WERI-Rb-1 (cell line): Measurements from ENCODE around the gene KLK11.

Experiments used
- DNase-seq: peaks from one replicate; pipeline ENCODE4 v3.0.0-alpha.2; 2020
- H3K27ac ChIP-seq: fragments of 250-450 bp; sonication (Bioruptor Pico); 2 replicates; pipeline ENCODE4 v1.5.1; 2020; ENCODE audit warnings: mild to moderate bottlenecking, moderate library complexity
- H3K27me3 ChIP-seq: fragments of 250-450 bp; sonication (Bioruptor Pico); 2 replicates; pipeline ENCODE4 v1.5.1; 2021; ENCODE audit warnings: mild to moderate bottlenecking, low read depth, moderate library complexity; ENCODE audit not compliant: insufficient read depth, severe bottlenecking
- H3K36me3 ChIP-seq: fragments of 250-450 bp; sonication (Bioruptor Pico); 2 replicates; pipeline ENCODE4 v1.5.1; 2020; ENCODE audit warnings: mild to moderate bottlenecking, moderate library complexity
- H3K4me3 ChIP-seq: 2 replicates; pipeline ENCODE4 v1.5.1; 2011; ENCODE audit warnings: low read depth, mild to moderate bottlenecking, control low read depth, low read length
- H3K9me3 ChIP-seq: fragments of 250-450 bp; sonication (Bioruptor Pico); 2 replicates; pipeline ENCODE4 v1.5.1; 2021; ENCODE audit warnings: mild to moderate bottlenecking, moderate library complexity; ENCODE audit not compliant: severe bottlenecking
- CTCF ChIP-seq: IDR thresholded peaks from 2 replicates; pipeline ENCODE4 v1.5.1; 2011; ENCODE audit warnings: low read depth, mild to moderate bottlenecking, control low read depth, inconsistent platforms, low read length

Gene KLK11

GRCh38 chr19:51016798-51017683 lies 9.4 kb downstream of the KLK11 start:
- no peak overlapping the region for H3K4me3 ChIP-seq
- H3K36me3 ChIP-seq = no peaks in the 10 kb centered on the region
- peaks cover 96% of the 10 kb centered on the region for H3K27me3 ChIP-seq
- peak; percentile 61 for DNase-seq
- TF ChIP-seq CTCF = peak; percentile 82
- no peaks in the 10 kb centered on the region for H3K9me3 ChIP-seq
- H3K27ac ChIP-seq = no peak overlapping the region

GRCh38 chr19:51015691-51016267 lies 10.6 kb downstream of the KLK11 start:
- TF ChIP-seq CTCF = no peak
- no peak for DNase-seq

DNA sequence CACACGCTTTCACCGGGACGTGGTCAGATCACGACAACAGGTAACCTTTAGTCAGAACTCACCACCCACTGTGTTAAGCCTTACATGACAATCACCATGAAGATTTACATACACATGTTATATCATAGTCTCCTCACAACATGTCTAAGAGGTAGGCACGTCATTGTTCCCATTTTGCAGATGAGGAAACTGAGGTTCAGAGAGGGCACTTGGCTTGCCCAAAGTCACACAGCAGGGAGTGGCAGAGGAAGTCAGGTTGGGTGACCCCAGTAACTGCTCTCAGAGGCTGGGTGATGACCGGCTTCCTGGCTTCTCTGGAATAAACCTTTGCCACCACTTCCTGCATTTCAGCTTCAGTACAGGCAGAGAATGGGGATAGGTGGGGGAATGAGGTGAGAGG lies 12.2 kb downstream of the KLK11 start:
- Histone ChIP-seq H3K27me3 (peaks cover 97% of the 10 kb centered on the region), H3K27ac (no peak overlapping the region), H3K4me3 (no peak overlapping the region), H3K9me3 (no peaks in the 10 kb centered on the region), H3K36me3 (no peaks in the 10 kb centered on the region)
- no peak for TF ChIP-seq CTCF
- no peak for DNase-seq

More at GRCh38 chr19:51015691-51016267, 10.6 kb downstream of the KLK11 start:
- Histone ChIP-seq H3K36me3 (no peaks in the 10 kb centered on the region), H3K27ac (no peak overlapping the region), H3K4me3 (no peak overlapping the region), H3K27me3 (peaks cover 95% of the 10 kb centered on the region), H3K9me3 (no peaks in the 10 kb centered on the region)

DNA sequence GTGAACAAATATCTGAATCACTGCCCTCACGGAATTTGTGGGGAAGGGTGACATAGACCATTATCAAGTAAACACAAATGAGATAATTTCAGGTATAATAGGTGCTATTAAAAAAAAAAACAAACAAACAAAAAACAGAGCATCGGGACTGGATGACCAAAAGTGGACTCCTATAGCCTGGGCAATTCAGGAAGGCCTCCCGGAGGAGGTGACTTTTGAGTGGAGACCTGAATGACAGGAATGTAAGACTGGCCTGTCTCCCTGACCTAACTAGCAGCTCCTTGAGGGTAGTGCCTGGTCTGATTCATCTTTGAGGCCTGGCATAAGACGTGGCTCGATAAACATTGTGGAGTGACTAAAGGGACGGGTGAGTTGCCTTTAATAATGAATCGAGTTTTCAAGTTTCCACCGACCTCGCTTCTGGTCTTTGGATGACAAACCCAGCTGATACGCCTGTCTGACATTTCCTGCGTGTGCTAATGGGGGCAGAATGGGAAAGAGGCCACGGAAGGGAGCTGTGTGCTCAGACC lies 13.7 kb downstream of the KLK11 start:
- no peak for DNase-seq
- Histone ChIP-seq H3K27me3 (peaks cover 94% of the 10 kb centered on the region), H3K36me3 (no peaks in the 10 kb centered on the region), H3K4me3 (no peak overlapping the region), H3K9me3 (no peaks in the 10 kb centered on the region), H3K27ac (no peak overlapping the region)
- no peak for TF ChIP-seq CTCF

- H3K27ac ChIP-seq = no peak overlapping the region
- H3K9me3 ChIP-seq = no peaks in the 10 kb centered on the region
- no peak for DNase-seq
- TF ChIP-seq CTCF = no peak
- peaks cover 94% of the 10 kb centered on the region for H3K27me3 ChIP-seq
- H3K36me3 ChIP-seq = no peaks in the 10 kb centered on the region
- no peak overlapping the region for H3K4me3 ChIP-seq
These were observed 16.2 kb downstream of the KLK11 start for GRCh38 chr19:51010066-51010795.
